BLaER1 (cell line): Measurements from ENCODE around the gene FILIP1L.

ENCODE experiments used
- H3K27ac ChIP-seq: shearing (Covaris generic); formaldehyde crosslinking; 2 replicates; pipeline ENCODE4 v1.8.1; 2022
- H3K27me3 ChIP-seq: shearing (Covaris generic); formaldehyde crosslinking; 2 replicates; pipeline ENCODE4 v1.8.1; 2022
- H3K36me3 ChIP-seq: shearing (Covaris generic); formaldehyde crosslinking; 2 replicates; pipeline ENCODE4 v1.8.1; 2022
- H3K4me1 ChIP-seq: shearing (Covaris generic); formaldehyde crosslinking; 2 replicates; pipeline ENCODE4 v1.8.1; 2022
- H3K4me2 ChIP-seq: shearing (Covaris generic); formaldehyde crosslinking; 2 replicates; pipeline ENCODE4 v1.8.1; 2022
- H3K4me3 ChIP-seq: shearing (Covaris generic); formaldehyde crosslinking; 2 replicates; pipeline ENCODE4 v1.8.1; 2022
- H3K9ac ChIP-seq: shearing (Covaris generic); formaldehyde crosslinking; 2 replicates; pipeline ENCODE4 v1.8.1; 2022
- H3K9me3 ChIP-seq: shearing (Covaris generic); formaldehyde crosslinking; 2 replicates; pipeline ENCODE4 v1.8.1; 2022
- H4K20me1 ChIP-seq: shearing (Covaris generic); formaldehyde crosslinking; 2 replicates; pipeline ENCODE4 v1.8.1; 2022
- Cebpa-rat ChIP-seq: shearing (Covaris generic); IDR thresholded peaks from 2 replicates; pipeline ENCODE4 v1.8.1; 2022

FILIP1L gene

DNA sequence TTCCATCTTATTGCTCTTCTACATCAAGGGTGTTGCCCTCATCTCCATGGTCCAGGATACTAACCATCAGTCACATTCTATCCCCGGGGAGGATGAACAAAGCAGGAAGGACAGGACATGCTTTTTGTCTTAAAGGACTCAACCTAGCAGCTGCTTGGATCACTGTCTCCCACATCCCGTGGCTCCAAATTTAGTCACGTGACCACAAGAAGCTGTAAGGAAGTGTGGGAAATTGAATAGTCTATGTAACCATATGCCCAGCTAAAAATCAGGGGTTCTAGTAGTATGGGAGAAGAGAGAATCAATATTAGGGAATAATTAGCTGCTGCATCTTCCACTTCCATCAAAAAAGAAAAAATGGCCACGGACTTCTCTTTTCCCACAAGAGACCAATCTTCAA is 314.9 kb downstream of the FILIP1L start:
- TF ChIP-seq Cebpa-rat: no peak
- peaks cover 12% of the 10 kb centered on the region for H3K9me3 ChIP-seq
- H4K20me1 ChIP-seq: no peaks in the 10 kb centered on the region
- H3K27me3 ChIP-seq: no peaks in the 10 kb centered on the region
- no peaks in the 10 kb centered on the region for H3K4me1 ChIP-seq
- H3K27ac ChIP-seq: no peak overlapping the region
- no peak overlapping the region for H3K4me3 ChIP-seq
- no peak overlapping the region for H3K4me2 ChIP-seq
- no peak overlapping the region for H3K9ac ChIP-seq
- H3K36me3 ChIP-seq: peaks cover 9% of the 10 kb centered on the region; the same call in 1 of the 2 replicates

DNA sequence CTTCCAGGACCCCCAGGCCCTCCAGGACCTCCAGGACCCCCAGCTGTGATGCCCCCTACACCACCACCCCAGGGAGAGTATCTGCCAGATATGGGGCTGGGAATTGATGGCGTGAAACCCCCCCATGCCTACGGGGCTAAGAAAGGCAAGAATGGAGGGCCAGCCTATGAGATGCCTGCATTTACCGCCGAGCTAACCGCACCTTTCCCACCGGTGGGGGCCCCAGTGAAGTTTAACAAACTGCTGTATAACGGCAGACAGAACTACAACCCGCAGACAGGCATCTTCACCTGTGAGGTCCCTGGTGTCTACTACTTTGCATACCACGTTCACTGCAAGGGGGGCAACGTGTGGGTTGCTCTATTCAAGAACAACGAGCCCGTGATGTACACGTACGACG is 318.7 kb downstream of the FILIP1L start:
- TF ChIP-seq Cebpa-rat: no peak

DNA sequence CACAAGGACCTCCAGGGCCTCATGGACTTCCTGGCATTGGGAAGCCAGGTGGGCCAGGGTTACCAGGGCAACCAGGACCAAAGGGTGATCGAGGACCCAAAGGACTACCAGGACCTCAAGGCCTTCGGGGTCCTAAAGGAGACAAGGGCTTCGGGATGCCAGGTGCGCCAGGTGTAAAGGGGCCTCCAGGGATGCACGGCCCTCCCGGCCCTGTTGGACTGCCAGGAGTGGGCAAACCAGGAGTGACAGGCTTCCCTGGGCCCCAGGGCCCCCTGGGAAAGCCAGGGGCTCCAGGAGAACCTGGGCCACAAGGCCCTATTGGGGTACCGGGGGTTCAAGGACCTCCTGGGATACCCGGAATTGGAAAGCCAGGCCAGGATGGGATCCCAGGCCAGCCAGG is 319.8 kb downstream of the FILIP1L start:
- Histone ChIP-seq H3K36me3 (no peaks in the 10 kb centered on the region), H4K20me1 (no peaks in the 10 kb centered on the region), H3K4me1 (no peaks in the 10 kb centered on the region), H3K27me3 (no peaks in the 10 kb centered on the region), H3K9ac (no peak overlapping the region), H3K4me3 (no peak overlapping the region), H3K27ac (no peak overlapping the region), H3K9me3 (no peaks in the 10 kb centered on the region), H3K4me2 (no peak overlapping the region)
- no peak for TF ChIP-seq Cebpa-rat

More for the DNA sequence above, 318.7 kb downstream of the FILIP1L start:
- no peaks in the 10 kb centered on the region for H3K36me3 ChIP-seq
- H3K27ac ChIP-seq: no peak overlapping the region
- H3K4me1 ChIP-seq: no peaks in the 10 kb centered on the region
- H4K20me1 ChIP-seq: no peaks in the 10 kb centered on the region
- H3K4me2 ChIP-seq: no peak overlapping the region
- no peaks in the 10 kb centered on the region for H3K9me3 ChIP-seq
- H3K4me3 ChIP-seq: no peak overlapping the region
- no peaks in the 10 kb centered on the region for H3K27me3 ChIP-seq
- no peak overlapping the region for H3K9ac ChIP-seq

DNA sequence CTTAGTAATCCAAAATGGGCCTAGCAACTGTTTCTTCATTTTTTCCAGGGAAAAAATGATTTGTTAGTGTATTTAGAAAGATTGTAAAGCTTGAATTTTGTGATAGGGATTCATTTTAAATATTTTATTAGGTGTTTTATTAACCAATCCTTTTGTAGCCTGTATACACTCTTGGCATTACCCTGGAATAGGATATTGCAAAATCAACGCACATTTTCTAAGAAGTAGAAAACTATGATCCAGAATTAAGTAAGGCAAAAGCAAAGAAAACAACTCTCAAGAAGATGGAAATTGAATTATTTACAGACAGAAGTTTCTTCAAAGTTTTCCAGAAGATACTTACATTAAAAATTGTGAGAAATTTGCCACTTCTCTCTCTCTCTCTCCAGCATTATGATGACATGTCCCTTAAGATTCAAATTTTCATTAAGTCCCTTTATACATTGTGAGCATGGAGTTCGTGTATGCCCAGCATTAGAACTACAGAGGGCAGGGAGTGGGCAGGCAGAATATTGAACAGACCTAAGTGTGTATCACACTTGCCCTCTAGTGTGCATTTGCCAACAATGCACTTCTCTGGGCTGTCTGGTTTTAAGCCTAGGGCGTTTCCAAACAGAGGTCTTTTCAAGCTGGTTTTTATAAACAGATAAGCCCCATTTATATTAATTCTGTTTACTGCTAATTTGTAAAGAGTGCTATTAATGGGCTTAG is 325.1 kb downstream of the FILIP1L start:
- Histone ChIP-seq H3K4me3 (no peak overlapping the region), H3K27ac (no peak overlapping the region)
- no peak for TF ChIP-seq Cebpa-rat

More for the DNA sequence above, 325.1 kb downstream of the FILIP1L start:
- H4K20me1 ChIP-seq: no peaks in the 10 kb centered on the region
- no peaks in the 10 kb centered on the region for H3K27me3 ChIP-seq
- H3K4me2 ChIP-seq: no peak overlapping the region
- no peaks in the 10 kb centered on the region for H3K36me3 ChIP-seq
- no peaks in the 10 kb centered on the region for H3K4me1 ChIP-seq
- no peak overlapping the region for H3K9ac ChIP-seq
- H3K9me3 ChIP-seq: no peaks in the 10 kb centered on the region
